NB4 (cell line): Measurements from ENCODE around the gene GRID1.

Experiments used
- DNase-seq: peaks from one replicate; pipeline ENCODE4 v3.0.0; 2010; ENCODE audit warnings: low read depth
- H3K4me3 ChIP-seq: one replicate; pipeline ENCODE4 v1.5.1; 2011; ENCODE audit warnings: mild to moderate bottlenecking, low read depth, low read length, moderate library complexity
- CTCF ChIP-seq: IDR thresholded peaks from one replicate; pipeline ENCODE4 v1.5.1; 2012; ENCODE audit warnings: low read depth, low read length
- MAX ChIP-seq: IDR thresholded peaks from 2 replicates; pipeline ENCODE4 v1.6.1; 2011; ENCODE audit warnings: low read depth, low read length
- MYC ChIP-seq: IDR thresholded peaks from 2 replicates; pipeline ENCODE4 v1.6.1; 2011; ENCODE audit warnings: low read depth, low read length
- POLR2A ChIP-seq: IDR thresholded peaks from 2 replicates; pipeline ENCODE4 v1.6.1; 2011; ENCODE audit warnings: mild to moderate bottlenecking; ENCODE audit not compliant: insufficient read length; ENCODE audit errors: extremely low read depth

GRID1 gene

GRCh38 chr10:86190291-86190690 is 176.3 kb downstream of the GRID1 start:
- H3K4me3 ChIP-seq: no peak overlapping the region
- TF ChIP-seq POLR2A (no peak), MYC (no peak), MAX (no peak), CTCF (no peak)
- DNase-seq: no peak

- no peak for DNase-seq
- no peak overlapping the region for H3K4me3 ChIP-seq
- TF ChIP-seq MAX (no peak), MYC (no peak), POLR2A (no peak), CTCF (no peak)
Measured at GRCh38 chr10:86189891-86190290, 176.7 kb downstream of the GRID1 start.

DNA sequence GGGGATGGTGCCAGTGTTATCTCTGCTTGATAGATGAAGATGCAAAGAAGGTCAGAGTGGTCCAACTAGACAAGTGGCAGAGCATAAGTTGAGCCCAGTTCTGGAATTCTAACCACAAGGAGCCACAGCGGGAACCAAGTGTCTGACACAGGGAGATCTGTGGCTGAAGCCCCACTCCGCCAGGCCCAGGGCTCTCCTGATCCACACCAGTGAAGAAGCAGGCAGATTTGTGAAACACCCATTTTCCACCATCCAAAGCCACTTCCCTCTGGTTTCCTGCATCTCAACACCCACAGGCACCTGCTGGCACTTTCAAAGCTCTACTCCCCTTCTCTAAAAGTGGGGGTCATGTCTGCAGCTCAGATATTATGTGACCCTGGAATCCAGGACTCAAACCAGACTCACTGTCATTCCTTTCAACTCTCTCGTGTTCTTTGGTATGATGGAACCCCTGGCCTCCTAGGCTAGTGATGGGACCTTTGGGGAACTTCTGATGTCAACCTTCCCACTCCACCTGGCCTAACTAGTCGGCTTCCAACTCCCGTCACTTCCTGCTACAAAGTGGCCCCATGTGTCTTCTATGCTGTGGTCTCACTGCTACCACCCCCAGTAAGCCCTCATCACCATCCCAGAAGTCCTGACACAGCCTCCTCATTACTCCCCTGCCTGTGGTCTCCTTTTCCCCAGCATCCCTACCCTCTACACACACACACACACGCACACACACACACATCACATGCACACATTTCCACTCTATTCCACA is 177.6 kb downstream of the GRID1 start:
- TF ChIP-seq MYC (no peak), POLR2A (no peak), MAX (no peak), CTCF (no peak)
- H3K4me3 ChIP-seq: no peak overlapping the region
- DNase-seq: no peak

DNA sequence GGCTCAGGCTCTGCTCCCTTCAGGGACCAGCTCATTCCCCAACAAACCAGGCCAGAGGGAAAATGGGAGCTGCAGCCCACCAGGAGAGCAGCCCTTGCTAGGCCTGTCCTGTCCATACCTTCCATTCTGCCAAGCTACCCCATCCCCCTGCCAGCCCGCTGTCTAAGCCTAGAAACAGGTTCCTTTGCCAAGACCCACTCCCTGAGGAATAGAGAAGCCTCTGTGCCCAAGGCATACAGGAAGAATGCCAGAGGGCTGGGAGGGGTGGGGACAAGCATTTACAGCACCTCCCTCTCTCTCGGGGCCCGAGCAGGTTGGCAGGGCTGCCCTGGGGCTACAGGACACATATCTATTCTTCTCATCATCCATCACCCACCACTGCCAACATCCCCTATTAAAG is 178.3 kb downstream of the GRID1 start:
- H3K4me3 ChIP-seq: no peak overlapping the region
- TF ChIP-seq POLR2A (no peak), CTCF (no peak), MYC (no peak), MAX (no peak)
- DNase-seq: no peak

DNA sequence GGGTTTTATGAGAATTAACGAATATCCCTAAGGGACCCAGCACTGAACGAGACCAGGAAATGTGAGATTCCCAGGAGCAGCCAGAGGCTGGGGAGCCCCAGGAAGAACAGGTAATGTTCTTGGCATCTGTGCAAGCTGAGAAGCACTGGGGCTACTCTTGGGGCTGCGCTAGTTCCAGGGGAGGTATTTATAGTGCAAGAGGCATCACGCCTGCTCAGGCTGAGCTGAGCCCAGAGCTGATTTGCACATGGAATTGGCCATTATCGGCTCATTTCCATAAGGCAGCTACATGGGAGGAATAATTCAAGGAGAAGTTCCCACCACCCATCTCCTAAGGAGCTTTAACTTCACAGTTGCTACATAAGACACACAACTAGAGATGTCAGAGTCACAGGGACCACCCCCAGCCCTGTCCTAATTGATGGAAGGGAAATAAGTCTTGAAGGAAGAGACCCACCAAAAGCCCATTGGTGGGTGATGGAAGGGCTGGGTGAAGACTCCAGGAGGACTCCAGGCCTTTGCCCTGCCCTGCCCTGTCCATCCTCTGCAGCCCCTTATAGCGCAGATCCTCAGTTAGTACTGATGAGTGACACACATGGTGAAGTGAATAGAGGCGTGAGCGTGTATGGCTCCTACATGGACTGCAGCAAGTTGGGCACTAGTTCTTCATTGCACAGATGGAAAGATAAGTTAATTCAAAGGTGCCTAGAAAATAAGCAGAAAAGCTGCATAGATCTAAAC is 178.9 kb downstream of the GRID1 start:
- no peak for DNase-seq
- no peak overlapping the region for H3K4me3 ChIP-seq
- no peak for TF ChIP-seq MAX

GRCh38 chr10:86186633-86187032 is 180.0 kb downstream of the GRID1 start:
- DNase-seq: no peak
- H3K4me3 ChIP-seq: no peak overlapping the region
- no peak for TF ChIP-seq MYC
- TF ChIP-seq CTCF: no peak
- TF ChIP-seq POLR2A: no peak
- TF ChIP-seq MAX: no peak
